GM21576 (cell line): ENCODE data around the gene COLQ.
"Not testable (repeated sequence)": the region's sequence is repeated elsewhere in the genome, so short reads cannot be mapped to it uniquely, and the experiment has no call there.

Experiments used
- ATAC-seq: cut with Tn5 transposase; IDR thresholded peaks from one replicate; pipeline ENCODE4 v1.9.1; 2021; ENCODE audit warnings: mild to moderate bottlenecking, moderate library complexity; ENCODE audit not compliant: unreplicated experiment

The COLQ gene

DNA sequence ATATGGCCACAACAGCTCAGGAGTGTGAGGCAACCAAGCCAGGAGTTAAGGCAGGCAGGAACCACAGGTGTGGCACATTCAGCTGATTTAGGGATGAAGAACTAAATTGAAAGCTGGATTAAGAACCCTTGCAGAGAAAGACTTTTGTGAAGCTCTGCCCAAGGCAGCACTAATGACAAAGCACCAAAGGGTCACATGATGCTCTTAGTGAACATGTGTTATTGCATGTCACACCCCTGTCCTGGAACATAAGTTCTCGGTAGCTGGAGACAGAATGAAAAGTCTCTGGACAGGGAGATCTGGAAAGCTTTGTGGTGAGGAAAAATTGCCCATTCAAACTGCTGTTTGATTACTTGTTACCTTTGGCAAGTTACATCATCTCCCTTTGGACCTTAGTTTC, 90.9 kb downstream of the COLQ start:
- ATAC-seq = no peak

DNA sequence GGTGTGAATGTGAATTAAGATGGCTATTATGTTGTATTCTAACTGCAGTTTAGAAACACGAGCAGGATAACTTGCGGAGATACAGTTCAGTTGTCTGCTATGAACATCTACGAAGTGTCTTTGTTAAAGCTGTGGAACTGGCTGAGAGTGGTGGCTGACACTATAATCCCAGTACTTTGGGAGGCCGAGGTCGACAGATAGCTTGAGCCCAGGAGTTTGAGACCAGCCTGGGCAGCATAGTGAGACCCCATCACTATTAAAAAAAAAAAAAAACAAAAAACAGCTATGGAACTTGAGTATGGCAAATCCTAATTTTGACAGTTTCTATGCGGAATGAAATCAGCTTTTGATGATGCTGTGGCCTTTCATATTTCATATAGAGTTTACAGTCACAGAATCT, 92.4 kb downstream of the COLQ start:
- ATAC-seq = no peak

DNA sequence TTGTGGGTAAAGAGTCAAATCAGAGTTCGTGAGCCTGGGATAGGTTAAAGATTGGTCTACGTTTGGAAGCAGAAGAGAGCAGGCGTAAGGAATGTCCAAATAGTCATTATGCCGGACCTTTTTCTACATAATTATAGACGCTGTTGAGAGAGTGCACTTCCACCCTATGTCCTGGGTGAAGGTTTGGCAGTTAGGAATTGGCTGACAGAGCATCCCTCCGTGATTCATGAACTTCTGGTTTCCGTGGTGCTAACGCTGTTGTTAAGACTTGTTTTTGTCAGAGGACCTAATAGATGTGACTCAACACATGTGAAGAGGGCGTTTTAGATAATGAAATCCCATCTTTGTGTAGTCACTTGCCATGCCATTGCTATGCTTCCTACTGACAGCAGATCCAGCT, 93.0 kb downstream of the COLQ start:
- ATAC-seq = no peak

DNA sequence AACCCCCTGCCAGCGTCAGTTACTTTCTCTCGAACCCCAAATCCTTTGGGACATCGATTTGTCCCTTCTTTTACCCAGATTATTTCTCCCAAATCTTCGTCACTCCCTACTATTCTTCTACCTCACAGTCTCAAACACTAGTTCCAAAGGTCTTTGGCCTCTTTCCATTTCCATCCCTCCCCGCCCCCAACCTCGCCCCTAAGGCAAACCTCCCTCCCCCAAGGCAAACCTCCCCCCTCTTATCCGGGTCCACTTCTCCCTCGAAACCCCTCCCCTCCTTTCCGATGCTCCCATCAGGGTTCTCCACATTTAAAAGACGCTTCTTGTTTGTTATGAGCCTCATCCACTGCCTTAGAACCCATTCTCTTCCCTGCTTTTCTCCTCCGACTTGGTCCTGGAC, 93.5 kb downstream of the COLQ start:
- ATAC-seq = no peak

DNA sequence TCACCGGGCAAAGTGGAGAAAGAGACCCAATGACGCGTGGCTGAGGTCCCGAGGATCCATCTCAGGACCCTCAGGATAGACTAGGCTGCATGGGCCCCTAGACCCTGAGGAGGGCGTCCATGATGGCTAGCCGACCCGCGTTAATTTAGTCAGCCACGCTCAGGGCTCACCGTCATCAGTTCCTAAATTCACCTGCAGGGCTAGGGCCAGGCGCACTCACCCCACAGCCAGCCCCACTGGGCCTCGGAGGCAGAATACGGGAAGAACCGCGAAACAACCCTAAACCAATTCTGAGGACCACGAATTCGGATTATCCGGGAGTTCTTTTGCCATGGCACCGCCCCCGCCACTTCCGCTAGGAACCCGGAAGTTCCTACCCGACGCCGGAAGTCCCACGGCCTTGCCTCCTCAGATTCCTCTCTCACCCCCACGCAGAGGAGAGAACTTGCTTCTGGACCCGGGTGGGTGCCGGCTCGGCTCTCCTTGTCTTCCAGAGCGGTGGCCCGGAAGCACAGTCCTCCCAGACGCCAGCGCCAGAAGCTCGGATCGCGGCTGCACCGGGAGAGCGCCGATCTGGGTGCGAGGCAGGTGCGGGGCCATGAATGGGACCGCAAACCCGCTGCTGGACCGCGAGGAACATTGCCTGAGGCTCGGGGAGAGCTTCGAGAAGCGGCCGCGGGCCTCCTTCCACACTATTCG, 94.2 kb downstream of the COLQ start, which contains the start of the genes EAF1 and METTL6:
EAF1 (plus strand) TSS at position 417 of the 699 bp plus-strand sequence; CDS start at position 599, 182 bp downstream.
METTL6 (minus strand) TSS at position 363 of the 699 bp plus-strand sequence. CDS start 1,033 bp downstream, outside the sequence.
- peak; percentile 92 for ATAC-seq

DNA sequence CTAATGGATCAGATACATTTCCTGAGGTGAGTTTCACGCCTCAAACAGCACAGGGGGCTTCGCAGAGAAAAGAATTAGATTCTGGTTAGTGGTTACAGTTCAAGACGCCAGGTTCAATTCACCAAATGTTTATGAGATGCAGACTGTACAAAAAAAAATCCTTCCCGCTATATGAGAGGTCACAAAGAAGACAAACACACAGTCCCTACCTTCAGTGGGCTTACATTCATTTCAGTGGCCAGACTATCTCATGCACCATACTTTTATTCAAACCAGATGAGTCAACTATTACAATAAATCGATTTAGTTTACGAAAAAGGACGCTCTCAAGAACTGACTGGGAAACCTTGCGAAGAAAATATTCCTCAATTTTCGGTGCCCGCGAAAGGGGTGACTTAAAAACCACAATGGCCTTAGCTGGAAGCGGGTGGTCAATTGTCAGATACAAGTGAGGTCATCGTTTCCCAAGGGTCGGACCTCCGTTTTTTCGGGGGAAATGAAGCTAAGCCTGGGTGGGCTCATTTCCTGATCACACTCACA, 94.9 kb downstream of the COLQ start:
- ATAC-seq = no peak

DNA sequence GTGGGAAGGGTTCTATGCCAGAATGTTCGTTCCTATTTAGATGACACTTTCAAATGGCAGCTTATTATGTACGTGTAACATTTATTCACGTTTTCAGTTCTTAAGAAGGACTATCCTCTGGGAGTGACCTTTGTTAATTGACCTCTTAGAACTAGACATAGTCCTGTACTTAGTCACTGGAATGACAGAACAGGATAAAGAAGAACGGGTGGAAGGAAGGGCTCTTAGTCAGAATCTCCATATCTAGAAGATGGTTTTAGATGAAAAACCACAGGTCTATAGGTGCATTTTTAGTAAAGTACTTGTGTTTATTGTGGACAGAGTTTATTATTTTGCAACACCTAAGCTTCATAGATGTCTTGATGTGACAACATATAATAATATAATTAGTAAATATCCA, 100.6 kb downstream of the COLQ start:
- no peak for ATAC-seq

DNA sequence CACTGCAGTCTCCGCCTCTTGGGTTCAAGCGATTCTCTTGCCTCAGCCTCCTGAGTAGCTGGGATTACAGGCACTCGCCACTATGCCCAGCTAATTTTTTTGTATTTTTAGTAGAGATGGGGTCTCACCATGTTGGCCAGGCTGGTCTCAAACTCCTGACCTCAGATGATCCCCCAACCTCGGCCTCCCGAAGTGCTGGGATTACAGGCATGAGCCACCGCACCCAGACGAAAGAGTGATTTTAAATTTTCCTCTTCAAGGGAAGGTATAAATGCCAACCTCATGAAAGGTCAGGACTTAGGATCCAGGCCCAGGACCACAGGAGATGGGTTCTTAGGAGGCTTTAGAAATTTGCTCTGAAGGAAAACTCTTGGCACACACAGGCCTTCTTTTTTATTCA, 110.5 kb downstream of the COLQ start:
- not testable (repeated sequence) for ATAC-seq

DNA sequence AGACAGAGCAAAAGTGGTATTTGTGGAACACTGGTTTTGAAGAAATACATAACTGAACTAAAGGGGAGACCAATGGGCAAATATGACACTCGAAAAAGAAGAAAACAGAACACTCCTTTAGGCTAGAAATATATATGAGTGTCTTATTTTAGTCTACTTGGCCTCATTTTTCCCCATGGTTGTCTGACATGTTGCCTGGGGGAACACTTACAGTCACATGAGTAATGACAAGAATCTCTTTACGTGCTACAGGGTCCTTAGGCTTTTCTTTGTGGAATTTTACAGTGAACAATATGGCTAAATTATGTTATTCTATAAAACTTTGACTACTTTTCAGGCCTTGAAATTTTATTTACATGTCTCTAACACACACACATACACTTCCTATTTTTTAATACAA, 111.7 kb downstream of the COLQ start:
- ATAC-seq = no peak

DNA sequence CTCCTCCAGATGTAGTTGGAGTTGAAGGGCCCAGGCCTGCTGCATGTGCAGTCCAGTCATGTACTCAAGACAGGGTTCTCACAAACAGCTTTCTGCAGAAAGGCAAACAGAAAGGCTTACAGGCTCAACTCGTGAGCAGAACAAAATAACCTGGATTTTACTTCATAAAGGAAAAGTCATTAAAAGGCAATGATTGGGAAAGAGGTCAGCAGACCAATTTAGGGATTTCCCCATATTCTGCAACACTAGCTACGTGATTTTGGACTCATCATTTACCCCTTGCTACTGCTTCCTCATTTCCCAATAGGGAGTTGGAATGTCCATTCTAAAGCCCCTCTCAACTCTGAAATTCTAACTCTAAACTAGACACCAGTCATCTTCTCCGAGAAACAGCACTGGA, 112.3 kb downstream of the COLQ start:
- no peak for ATAC-seq

DNA sequence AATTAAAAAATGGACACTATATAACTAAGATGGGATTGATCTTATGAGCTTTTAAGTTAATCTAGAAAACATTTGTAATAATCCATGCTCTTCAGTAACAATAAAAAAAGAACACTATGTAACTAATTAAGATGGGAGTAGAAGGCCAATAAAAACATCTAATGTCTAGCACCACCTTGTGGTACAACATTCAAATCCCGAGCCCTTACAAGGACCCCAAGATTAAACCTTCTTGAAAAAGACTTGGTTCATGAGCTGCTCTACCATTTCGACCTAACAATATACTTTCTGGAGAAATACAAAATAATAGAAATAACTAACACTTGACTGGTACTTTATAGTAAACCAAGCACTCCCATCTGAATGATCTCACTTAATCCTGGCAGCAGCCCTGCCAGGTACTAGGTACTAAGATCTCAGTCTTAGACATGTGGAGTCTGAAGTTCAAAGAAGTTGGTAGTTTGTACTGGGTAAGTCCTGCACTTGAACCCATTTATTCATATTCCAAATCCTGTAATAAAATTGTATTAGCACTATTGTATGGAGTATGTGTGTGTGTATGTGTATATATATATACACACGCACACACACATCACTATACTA, 116.0 kb downstream of the COLQ start:
- no peak for ATAC-seq

DNA sequence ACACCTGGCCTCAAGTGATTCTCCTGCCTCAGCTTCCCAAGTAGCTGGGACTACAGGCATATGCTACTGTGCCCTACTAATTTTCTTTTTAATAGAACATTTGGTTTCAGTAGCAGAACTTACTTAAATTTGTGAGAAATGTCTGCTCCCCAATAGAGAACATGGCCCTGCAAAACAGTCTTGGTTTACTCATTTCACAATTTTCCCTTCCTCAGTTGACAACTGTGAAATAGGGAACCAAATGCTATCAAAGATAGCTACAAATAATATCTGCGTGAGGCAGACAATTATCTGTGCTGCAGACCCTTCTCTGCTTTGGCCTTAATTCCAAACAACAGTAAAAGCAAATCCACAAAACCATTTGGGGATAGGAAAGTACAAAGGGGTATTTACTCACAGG, 116.7 kb downstream of the COLQ start:
- no peak for ATAC-seq

DNA sequence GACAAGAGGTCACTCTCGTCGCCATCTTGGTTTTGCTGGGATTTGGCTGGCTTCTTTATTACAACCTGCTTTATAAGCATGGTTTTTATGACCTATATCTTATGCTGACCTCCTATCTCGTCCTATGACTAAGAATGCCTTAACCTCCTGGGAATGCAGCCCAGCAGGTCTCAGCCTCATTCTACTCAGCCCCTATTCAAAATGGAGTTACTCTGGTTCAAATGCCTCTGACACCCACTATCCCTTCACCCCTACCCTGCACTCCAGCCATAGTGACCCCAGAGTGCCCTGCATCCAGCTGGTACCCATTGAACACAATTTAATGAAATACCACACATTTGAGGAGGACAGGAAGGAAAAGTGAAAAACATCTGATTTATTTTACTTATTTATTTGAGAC, 117.5 kb downstream of the COLQ start:
- no peak for ATAC-seq

DNA sequence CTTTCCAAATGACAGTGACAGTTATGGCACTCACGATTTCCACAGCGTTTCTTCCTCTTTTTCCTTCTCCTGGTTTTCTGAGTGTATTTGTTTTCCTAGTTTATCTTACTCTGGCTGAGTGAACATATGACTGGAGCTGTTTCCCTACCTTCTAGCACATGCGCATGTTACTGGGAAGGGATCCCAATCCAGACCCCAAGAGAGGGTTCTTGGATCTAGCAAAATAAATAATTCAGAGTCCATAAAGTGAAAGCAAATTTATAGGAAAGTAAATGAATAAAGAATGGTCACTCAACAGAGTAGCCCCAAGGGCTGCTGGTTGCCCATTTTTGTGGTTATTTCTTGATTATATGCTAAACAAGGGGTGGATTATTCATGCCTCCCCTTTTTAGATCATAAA, 118.0 kb downstream of the COLQ start:
- ATAC-seq = no peak

DNA sequence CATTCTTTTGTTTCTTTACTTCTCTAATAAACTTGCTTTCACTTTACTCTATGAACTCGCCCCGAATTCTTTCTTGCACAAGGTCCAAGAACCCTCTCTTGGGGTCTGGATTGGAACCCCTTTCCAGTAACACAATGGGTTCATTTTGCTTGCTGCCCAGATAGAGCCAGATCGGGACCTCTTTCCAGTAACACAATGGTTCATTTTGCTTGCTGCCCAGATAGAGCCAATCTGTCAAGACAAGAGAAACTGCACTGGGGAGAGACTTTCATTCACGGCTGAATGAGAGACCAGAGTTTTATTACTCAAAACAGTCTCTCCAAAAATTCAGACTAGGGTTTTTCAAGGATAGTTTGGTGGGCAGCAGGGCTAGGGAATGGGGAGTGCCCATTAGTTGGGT, 119.6 kb downstream of the COLQ start:
- ATAC-seq = no peak
